GM20000 (cell line): ENCODE measurements around the gene SLC24A5.

Source experiments
- DNase-seq: peaks from one replicate; pipeline ENCODE4 v3.0.0; 2012; ENCODE audit warnings: low spot score
- TF ChIP-seq, protein P1 (sequence below): IDR thresholded peaks from 2 replicates; pipeline ENCODE4 v1.5.1; 2012; ENCODE audit warnings: mild to moderate bottlenecking, control low read depth; ENCODE audit errors: extremely low read depth, missing control alignments

Gene SLC24A5

GRCh38 chr15:48120745-48121144 lies at the start of gene SLC24A5:
Gene SLC24A5 (plus strand): TSS chr15:48120990. CDS start chr15:48121045, 55 bp downstream.
- TF ChIP-seq, protein P1, sequence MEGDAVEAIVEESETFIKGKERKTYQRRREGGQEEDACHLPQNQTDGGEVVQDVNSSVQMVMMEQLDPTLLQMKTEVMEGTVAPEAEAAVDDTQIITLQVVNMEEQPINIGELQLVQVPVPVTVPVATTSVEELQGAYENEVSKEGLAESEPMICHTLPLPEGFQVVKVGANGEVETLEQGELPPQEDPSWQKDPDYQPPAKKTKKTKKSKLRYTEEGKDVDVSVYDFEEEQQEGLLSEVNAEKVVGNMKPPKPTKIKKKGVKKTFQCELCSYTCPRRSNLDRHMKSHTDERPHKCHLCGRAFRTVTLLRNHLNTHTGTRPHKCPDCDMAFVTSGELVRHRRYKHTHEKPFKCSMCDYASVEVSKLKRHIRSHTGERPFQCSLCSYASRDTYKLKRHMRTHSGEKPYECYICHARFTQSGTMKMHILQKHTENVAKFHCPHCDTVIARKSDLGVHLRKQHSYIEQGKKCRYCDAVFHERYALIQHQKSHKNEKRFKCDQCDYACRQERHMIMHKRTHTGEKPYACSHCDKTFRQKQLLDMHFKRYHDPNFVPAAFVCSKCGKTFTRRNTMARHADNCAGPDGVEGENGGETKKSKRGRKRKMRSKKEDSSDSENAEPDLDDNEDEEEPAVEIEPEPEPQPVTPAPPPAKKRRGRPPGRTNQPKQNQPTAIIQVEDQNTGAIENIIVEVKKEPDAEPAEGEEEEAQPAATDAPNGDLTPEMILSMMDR = no peak
- no peak for DNase-seq

- DNase-seq = no peak
- TF ChIP-seq, protein P1 = no peak
These were observed 47.8 kb upstream of the SLC24A5 start for GRCh38 chr15:48072941-48073340.

DNA sequence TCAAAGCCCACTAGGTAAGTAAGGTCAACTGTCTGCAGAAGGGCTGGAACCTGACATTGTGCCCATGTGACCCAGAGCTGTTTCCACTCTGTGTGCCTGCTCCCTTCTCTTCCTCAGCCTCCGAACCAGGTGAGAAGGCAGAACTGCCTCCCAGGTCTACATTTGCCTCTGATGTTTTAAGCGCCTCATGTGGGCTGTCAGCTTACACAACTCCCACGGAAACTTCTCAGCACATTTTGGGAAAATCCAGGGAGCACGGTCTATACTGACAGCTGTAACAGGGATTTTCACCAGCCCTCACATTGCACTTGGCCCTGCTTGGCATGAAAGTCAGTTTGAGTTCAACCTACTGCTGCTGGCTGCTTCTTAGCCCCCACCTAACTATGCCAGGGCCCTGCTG lies 46.9 kb upstream of the SLC24A5 start:
- no peak for DNase-seq
- TF ChIP-seq, protein P1 = no peak

DNA sequence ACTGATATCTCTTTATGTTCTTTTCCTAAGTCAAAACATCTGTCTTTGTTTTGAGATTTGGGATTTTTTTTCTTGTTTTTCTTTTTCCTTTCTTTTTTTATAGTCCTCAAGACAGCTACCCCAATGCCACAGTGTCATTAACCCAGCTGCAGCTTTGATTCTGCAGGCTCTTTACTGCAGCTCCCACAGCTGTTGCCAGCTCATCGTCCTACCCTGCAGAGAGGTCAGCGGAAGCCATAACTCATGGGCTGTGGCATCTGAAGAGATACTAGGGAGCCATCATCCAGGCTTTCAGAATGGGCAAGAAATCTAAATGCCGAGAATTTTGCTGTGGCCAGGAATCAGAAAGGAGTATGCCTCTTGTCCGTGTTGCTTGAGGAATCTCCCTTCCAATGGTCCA lies 44.3 kb upstream of the SLC24A5 start:
- TF ChIP-seq, protein P1 = no peak
- no peak for DNase-seq

- DNase-seq = no peak
- TF ChIP-seq, protein P1 = no peak
These were observed 43.1 kb upstream of the SLC24A5 start for GRCh38 chr15:48077616-48078184.

GRCh38 chr15:48084759-48085590 lies 35.8 kb upstream of the SLC24A5 start:
- TF ChIP-seq, protein P1 = no peak
- peak; percentile 32 for DNase-seq

DNA sequence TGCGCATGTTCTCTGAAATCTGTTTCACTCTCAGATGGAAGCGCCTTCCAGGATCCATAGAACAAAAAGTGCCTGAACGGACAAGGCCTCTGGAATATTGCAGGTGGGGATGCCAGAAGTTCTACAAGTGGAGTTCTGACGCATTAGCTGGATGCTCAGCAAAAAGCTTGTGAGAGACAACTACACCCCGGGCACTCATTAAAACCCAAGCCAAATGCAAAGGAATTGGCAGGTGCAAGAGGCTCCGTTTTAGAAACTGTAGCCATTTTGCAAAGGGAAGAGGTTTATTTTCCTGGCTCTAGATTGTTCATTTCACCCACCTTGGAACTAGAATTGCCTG lies 35.2 kb upstream of the SLC24A5 start:
- TF ChIP-seq, protein P1 = no peak
- no peak for DNase-seq
